ENCODE measurements around the gene AHSP.
"Not testable (repeated sequence)": the region's sequence is repeated elsewhere in the genome, so short reads cannot be mapped to it uniquely, and the experiment has no call there.

- not testable (repeated sequence) for TF ChIP-seq CTCF (conservative IDR thresholded peaks at IDR 0.05; ENCODE audit: low read length); EZH2phosphoT487 (IDR thresholded peaks at IDR 0.05; ENCODE audit: borderline replicate concordance)
Measured at GRCh38 chr16:31523768-31524167, 3.9 kb upstream of the AHSP start.
